HG03457 (cell line): ENCODE data around the gene CTNNBIP1.

Source experiments
- ATAC-seq: cut with Tn5 transposase; IDR thresholded peaks from one replicate; pipeline ENCODE4 v1.9.1; 2021; ENCODE audit warnings: moderate number of reproducible peaks; ENCODE audit not compliant: unreplicated experiment

CTNNBIP1 gene

GRCh38 chr1:9905010-9905409 is 5.1 kb downstream of the CTNNBIP1 start:
- ATAC-seq = no peak

DNA sequence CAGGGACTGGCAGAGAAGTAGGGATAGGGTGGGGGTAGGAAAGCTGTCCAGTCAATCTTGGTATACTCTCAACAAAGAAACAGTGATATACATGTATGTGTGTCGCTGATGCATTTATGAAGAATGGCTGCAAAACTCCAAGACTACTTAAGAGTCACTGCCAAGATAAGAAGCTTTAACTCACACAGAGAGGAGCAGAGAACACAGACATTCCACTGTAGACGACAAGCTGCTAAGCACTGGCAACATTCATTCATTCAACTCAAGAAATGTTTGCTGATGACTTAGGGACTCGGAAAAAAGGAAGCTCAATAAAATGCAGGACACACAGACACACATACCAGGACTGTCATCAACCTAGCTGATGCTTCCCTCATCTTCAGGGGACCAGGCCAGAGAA is 5.5 kb downstream of the CTNNBIP1 start:
- no peak for ATAC-seq

GRCh38 chr1:9903801-9904527 is 6.1 kb downstream of the CTNNBIP1 start:
- no peak for ATAC-seq

- ATAC-seq = no peak
These were observed 8.0 kb downstream of the CTNNBIP1 start for GRCh38 chr1:9902060-9902452.

GRCh38 chr1:9901148-9902059 is 8.7 kb downstream of the CTNNBIP1 start:
- ATAC-seq = no peak

DNA sequence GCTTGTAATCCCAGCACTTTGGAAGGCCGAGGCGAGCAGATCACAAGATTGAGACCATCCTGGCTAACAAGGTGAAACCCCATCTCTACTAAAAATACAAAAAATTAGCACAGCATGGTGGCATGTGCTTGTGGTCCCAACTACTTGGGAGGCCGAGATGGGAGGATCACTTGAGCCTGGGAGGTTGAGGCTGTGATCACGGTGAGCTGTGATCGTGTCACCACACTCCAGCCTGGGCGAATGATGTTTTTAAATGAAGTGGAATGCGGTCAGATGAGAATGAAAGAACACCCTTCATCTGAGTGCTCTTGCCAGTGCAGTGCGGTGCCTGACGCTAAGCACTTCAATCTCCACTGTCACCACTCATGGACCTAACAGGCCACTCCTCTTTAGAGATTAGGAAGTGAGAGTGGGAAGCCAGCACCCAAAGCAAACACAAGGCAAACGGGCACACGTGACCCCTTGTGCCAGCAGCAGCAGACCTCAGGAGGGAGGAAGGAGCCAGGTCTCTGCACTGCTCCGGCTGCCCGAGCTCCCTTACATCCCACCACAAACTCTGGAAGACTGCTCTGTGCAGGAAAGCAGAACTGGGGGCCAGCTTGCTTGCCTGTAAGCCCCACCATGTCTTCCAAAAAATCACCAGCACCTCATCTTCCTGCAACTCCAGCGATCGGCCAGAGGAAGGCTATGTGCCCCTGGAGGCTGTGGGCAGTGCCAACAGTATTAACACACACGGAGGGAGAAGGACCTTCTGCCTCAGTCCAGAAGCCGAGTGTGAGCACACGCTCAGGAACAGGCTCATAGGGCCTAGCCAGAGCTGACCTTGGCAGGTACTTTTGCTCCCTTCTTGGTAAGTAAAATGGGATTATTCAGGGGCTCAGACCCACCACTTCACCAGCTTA is 9.7 kb downstream of the CTNNBIP1 start:
- ATAC-seq = no peak

DNA sequence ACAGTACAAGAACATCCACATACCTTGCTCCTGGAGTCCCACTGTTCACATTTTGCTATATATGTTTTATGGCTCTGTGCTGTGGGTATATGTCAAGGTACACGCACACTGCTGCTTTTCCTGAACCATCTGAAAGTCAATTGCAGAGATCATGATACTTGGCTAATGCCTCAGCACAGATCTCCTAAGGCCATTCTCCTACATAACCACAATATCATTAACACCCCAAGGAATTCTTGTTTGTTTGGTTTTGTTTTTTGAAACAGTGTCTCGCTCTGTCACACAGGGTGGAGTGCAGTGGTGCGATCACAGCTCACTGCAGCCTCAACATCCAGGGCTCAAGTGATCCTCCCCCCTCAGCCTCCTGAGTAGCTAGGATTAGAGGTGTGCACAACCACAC is 16.0 kb downstream of the CTNNBIP1 start:
- no peak for ATAC-seq

- ATAC-seq = no peak
These were observed 17.2 kb downstream of the CTNNBIP1 start for GRCh38 chr1:9892563-9893528.

DNA sequence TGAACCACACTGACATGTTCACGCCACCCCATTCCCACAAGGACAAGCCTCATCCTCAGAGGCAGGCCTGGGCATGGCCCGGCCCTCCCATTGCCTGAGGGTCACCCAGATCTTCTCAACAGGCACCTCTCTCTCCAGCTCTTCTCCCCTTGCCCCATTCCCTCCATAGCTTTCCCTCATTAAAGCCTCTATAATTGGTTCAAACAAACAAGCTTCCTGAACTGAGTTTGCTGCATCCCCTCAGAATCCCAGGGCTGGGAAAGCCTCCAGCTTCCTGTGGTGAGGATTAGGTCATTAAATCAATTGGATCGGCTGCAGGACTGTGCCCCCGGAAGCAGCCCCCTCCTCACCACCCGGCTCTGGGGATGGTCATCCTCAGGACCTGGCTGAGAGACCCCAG is 18.9 kb downstream of the CTNNBIP1 start:
- ATAC-seq = no peak

DNA sequence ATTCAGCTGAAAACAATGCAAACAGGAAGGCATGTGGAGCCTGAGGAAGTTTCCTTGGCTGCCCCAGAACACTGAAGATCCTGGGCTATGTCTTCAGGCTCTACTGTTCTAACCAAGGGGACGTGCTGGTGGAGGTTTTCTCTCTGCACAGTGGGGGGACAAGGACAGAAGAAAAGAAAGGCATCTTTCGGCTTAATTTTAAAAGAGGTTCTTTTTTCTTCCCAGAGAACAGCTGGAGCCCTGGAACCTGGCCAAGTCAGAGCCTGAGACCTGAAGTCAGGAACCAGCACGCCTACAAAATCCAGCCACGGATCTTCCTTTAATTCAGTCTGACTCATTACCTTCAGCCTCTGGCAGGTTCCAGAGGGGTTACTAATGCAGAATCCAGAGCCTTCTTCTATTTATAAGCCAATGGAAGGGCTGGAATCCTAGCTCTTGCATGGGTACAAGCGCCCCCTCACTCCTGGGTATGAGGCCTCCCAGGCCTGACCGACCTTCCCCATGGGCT is 19.8 kb downstream of the CTNNBIP1 start:
- no peak for ATAC-seq

GRCh38 chr1:9889411-9889810 is 20.7 kb downstream of the CTNNBIP1 start:
- no peak for ATAC-seq

DNA sequence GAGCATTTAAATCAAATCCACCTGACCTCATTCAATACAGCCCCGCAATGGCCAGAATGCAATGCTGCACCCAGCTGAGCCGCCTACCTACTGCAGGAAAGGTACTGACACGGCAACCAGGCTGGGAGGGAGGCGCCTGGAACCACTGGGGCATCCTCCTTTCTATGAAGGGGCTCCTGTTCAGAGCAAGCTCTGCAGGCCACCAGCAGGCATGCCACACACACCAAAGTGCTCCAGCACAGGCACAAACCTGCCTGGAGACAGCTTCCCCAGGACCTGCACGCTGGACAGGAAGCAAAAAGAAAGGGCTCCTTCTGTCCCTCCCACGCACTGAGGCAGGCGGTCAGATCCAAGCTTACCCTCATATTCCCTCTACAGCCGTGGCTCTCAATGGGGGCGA is 21.2 kb downstream of the CTNNBIP1 start:
- no peak for ATAC-seq

DNA sequence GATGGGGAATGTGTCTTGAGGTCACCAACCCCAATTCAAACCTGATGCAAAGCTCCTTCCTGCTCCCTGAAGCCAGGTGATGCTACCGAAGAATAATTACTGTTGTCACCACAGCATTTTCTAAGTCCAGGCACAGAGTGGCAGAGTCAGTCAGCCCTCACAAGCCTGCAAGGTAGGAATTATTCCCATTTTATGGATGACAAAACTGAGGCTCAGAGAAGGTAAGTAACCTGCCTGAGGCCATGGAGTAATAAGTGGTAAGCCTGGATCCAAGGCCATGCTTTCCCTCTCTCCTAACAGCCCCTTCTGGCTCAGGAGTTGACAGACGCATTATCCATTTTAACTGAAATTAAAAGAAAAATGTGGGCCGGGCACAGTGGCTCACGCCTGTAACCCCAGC is 23.0 kb downstream of the CTNNBIP1 start:
- ATAC-seq = no peak

- ATAC-seq = no peak
These were observed 23.9 kb downstream of the CTNNBIP1 start for GRCh38 chr1:9886092-9886742.

DNA sequence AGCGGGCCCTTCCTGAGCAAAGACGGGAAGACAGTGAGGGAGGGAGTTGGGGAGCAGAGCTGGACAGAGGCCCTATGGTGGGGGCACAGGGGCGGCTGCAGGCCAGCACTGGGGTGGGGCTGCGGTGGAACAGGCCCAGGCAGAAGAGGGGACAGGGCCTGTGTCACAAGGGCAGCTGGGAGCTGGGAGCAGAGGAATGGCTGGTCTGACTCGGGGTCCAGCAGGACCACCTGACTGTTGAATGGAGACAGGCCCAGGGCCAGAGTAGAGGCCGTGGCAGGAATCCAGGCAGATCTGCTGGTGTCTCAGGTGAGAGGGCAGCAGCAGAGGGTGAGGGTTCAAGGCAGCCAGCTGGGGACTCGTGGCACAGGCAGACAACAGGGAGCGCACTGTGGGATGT is 25.3 kb downstream of the CTNNBIP1 start:
- ATAC-seq = no peak

GRCh38 chr1:9883585-9884449 is 26.3 kb downstream of the CTNNBIP1 start:
- no peak for ATAC-seq

- no peak for ATAC-seq
These were observed 27.1 kb downstream of the CTNNBIP1 start for GRCh38 chr1:9882945-9883303.

DNA sequence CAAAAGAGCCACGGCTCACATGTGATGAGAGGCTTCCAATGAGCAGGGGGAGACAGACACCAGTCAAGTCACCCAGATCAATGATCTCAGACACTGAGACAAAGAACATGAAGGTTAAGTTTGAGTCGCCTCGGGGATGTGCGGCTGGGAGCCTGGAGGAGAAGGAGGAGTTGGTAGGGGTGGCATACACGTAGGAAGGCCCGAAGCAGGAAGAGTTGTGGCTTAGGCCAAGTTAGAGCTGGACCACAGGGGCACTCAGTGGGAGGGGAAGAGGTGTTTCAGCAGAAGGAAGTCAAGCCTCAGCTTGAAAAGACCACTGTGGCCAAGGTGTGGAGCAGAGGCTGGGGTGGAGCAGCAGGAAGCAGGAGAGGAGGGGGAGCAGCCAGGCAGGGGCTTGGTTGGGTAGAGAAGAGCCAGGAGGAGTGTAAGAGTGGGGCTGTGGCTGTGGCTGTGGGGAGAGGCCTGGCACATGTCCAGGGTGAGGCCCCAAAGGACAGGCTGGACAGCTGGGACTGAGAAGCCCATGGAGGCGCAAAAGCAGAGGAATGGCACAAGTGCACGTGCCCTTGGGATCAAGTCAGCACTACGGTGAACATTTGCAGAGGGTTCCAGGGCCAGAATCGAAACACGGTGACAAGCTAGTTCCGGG is 27.6 kb downstream of the CTNNBIP1 start:
- no peak for ATAC-seq
